CD4-positive, alpha-beta T cell treated with Interferon alpha-2 for 1 hour (primary cell): ENCODE measurements around the gene NSMF.

Experiments
- DNase-seq, 2 donors: peaks; one replicate each; pipeline ENCODE4 v3.0.0-alpha.2; 2020 to 2022

NSMF gene

GRCh38 chr9:137429974-137430722 lies 29.0 kb downstream of the NSMF start:
- DNase-seq = no peak

GRCh38 chr9:137429546-137429890 lies 29.6 kb downstream of the NSMF start:
- no peak for DNase-seq

DNA sequence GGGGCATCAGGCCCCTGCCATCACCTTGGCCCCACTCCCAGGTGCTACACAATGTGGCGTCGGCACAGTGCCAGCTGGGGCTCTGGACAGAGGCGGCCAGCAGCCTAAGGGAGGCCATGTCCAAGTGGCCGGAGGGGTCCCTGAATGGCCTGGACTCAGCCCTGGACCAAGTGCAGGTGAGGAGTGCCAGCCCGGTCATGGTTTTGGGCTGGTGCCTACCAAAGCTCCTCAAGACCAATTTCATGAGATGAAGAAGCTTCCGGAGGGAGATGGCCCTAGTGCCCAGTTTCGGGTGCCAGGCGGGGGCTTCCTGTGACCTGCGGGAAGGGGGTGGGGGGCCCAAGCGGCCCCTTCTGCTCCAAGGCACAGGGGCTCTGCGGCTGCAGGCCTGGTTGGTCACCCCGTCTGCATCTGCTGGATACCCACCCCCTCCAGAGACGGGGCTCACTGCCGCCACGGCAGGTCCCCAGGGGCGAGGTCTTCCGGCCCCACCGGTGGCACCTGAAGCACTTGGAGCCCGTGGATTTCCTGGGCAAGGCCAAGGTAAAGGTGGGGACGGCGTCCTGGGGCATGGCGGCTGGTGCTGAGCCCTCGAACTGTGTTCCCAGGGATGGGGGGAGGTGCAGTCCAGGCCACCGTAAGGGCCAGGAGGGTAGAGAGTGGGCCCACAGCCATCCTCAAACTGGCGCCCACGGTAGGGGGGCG lies 30.1 kb downstream of the NSMF start:
- DNase-seq = no peak

DNA sequence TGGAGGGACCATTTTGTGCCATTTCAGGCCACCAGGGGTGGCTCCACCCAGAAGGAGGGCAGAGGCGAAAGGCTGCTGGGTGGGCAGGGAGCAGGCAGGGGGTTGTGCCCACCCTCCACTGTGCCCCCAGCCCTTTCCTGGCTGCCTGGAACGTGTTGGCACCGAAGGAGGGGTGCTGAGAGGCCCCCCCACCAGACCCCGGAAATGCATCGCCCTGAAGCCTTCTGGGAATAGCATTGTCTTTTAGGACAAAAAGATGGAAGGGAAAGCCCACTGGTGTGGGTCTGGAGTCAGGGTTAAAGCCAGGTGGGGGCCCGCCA lies 30.9 kb downstream of the NSMF start:
- DNase-seq = no peak

- no peak for DNase-seq
Observed at GRCh38 chr9:137427454-137428310, 31.5 kb downstream of the NSMF start.

- no peak for DNase-seq
Observed at GRCh38 chr9:137426018-137426681, 33.0 kb downstream of the NSMF start.

DNA sequence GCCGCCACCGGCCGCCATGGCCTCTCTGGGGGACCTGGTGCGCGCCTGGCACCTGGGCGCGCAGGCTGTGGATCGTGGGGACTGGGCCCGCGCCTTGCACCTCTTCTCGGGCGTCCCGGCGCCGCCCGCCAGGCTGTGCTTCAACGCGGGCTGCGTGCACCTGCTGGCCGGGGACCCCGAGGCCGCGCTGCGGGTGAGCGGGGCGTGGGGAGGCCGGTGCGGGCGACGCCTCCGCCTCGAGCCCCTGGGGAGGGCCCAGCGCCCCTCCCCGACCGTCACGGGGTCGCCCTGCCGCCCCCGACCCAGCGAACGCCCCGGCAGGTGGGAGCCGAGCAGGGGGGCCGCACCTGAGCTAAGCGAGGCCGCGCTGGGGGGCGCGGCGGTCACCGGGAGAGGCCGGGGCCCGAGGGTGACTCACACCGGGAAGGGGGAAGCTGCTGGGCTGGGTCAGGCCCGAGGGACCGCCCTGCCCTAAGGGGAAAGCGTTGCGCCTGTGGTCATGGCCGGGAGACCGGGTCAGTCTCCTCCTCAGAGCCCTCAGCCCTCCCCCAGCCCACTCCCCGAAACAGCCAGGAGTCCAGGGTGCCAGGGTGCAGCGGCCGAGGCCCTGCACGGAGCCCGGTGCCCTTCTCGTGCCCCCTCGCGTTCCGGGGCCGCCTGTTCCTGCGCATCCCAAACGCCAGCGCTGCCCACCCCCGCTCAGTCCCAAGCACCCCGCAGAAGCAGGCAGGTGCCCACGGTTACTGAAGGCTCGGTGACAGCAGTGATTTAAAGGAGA lies 35.4 kb downstream of the NSMF start:
- peak in 1 of 2 donors; percentile 29 for DNase-seq

GRCh38 chr9:137422604-137423513 lies 36.3 kb downstream of the NSMF start, which contains the start of the genes EXD3 and NOXA1:
EXD3 (minus strand) TSS chr9:137423162; CDS start chr9:137395357, 27,805 bp downstream.
NOXA1 (plus strand) TSS chr9:137423393; CDS start chr9:137423530, 137 bp downstream.
- DNase-seq = peak; percentile 92 to 96

DNA sequence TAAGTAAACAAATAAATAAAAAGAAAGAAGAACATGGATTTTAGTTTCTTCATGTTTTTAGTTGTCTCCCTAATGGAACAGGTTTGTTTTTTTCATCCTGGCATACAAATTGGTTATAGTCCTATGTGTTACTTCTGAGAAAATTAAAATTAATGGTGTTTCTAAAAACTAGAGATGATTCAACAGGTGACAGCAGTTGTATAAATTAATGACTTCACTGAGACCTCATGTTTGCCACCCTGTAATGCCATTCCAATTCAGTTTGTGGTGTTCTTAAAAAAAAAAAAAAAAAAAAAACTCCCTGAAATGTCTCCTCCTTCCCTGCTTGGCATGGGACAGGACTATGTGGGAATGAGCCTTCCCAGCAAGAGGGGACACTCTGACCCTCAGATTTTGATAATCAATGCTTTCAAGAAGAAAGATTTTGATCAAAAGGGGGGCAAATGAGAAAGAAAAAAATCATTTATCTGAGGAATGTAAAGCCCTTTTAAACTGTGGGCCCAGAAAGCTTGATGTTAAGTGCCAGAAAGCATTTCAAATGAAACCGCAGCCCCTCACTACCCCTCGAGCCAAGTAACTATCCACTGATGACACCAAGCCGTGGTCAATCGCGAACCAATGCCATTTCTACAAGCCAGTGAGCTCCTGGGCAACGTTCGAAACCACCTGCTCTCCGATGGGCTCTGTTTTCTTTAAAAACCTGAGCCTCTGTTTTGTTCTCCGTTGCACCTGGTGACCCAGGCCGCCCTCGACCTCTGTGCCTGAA lies 37.1 kb downstream of the NSMF start:
- no peak for DNase-seq

DNA sequence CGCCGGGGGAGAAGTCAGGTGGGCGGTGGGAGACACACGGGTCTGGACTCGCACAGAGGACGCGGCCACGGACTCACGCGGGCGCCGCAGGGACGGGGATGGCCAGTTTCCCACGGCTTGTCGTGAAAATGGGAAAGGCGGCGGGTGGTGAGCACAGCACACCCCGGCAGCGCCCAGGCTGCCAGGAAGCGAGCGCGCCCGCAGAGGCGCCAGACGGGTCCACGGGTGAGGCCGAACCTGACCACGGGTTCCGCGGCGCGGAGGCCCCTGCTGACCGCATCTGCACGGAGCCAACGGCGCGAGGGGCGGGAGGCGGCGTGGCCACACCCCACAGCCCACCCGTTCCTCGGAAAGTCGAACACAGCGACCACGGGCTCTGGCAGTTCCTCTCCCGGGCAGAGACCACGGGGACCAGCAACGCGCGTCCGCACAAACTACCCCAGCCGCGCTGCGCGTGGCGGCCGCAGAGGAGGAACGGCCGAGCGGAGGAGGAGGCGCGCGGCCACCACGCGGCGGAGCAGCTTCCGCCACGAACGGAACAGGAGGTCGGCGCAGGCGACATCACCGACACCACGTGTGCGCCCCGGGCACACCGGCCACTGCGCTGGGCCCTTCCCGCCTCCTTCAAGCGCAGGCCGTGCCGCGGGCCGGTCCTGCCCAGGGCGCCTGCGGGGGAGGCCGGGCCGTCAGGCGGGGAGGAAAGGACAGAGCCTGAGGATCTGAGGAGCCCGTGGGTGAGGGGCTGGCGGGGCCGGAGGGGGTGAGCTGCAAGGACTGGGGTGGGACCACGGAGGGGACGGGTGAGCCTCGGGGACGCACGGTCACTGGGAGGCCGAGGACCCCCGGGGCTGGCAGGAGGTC lies 41.7 kb downstream of the NSMF start:
- DNase-seq = peak in 1 of 2 donors; percentile 7

GRCh38 chr9:137416563-137417151 lies 42.5 kb downstream of the NSMF start:
- no peak for DNase-seq

- DNase-seq = no peak
Observed at GRCh38 chr9:137416006-137416562, 43.0 kb downstream of the NSMF start.

DNA sequence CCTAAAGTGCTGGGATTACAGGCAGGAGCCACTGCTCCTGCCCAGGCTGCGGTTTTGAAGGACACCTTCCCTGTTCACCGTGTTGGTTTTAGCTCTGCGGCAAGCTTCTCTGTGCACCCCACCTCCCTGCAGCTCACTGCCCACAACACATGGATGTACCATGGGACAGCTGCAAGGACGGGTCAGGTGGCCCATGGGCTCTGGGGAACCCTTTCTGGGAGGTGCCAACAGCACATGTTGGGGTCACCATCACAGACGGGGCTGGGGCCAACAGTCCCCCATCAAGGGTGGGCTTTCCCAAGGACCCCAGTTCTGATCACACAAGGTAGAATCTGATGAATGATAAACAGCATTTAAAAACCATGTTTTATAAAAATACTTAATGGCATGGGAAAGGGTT lies 43.7 kb downstream of the NSMF start:
- DNase-seq = no peak

DNA sequence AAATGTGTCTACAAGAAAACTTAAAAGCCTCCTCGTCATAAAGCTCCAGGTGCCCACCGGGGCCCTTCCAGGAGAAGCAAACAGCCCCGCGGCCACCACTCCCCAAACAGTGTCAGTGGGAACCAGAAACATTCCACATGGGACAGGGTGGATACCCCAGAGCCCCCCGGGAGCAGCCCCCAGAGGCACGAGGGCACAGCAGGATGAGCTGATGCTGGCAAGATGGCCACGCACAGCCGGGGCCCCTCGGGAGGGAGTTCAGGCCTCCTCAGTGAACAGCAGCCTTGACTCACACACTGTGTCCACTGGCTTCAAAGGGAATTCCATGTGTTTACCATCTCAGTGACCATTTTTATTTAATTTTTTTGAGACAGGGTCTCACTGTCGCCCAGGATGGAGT lies 46.7 kb downstream of the NSMF start:
- no peak for DNase-seq

DNA sequence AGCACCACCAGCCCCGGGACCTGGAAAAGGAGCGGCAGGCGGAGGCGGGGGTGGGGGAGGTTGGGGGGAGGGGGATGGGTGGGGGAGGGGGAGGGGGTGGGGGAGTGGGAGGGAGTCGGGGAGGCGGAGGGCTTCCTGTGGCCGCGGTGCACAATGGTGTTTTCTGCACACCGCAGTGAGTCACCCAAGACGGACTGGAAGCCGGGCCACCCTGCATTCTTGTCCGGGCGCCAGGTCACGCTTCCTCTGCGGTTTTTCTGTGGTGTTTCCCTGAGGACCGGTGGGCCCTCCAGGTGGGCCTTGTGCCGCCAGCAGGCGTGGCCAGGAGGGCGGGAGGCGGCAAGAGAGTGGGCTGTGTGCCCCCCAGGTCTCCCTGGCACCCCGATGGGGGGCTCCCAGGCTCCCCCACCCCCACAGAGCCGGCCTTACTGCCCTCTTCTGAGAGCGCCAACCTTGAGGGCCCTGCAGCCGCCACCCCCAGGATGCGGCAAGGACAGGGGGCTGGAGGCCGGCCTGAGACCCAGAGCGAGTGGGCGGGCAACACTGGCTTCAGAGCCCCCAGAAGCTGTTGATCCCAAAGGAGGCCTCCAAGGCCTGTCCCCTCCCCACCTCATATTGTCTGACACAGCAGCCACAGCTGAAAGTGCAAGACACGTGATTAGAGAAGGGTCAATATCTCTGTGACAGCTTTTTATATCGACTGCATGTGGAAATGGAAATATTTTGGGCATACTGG lies 47.3 kb downstream of the NSMF start:
- peak; percentile 38 to 46 for DNase-seq

- no peak for DNase-seq
Observed at GRCh38 chr9:137411260-137411644, 47.9 kb downstream of the NSMF start.

DNA sequence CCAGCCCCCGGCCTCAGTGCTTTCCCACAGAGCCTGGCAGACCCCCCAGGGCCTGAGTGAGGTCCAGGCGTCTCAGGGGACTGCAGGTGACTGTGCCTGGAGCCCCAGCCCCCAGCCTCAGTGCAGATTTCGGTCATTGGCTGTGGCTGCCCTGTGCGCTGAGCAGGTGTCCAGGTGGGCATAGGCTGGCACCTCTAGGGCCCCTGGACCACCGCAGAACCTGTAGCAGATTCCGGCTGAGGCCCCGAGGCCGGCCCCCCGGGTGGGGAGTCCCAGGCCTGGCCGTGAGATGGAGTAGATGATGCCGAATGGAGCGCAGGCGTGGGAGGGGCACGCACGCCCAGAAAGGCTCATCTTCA lies 48.3 kb downstream of the NSMF start:
- DNase-seq = no peak
